ENCODE results near the gene USP1. TPM values are rescaled to one million over a fixed set of nuclear protein-coding genes. Genes with fewer than 3 reads are reported as not detected.

Gene USP1
- total RNA-seq, 1 donor from 2014 or later = 43.2 TPM

DNA sequence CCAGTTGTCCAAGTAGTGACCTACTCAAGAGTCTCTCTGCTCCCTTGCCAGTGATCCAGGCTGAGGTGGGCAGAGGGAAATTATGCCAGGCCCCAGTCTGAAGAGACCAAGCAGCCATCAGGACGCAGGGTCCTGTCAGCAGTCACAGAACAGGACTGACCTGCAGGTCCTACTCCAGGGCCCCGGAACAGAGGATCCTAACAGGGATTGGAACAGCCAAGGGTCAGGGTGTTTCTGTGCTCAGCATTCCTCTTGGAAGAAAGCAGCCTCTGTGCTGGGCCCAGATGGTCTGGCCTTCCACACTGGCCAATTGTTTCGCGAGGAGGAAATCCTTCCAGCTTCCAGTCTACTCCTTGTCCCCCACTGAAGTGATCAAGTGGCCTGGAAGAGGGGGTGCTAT is 41.6 kb upstream of the USP1 start:
- TF ChIP-seq, protein P1, sequence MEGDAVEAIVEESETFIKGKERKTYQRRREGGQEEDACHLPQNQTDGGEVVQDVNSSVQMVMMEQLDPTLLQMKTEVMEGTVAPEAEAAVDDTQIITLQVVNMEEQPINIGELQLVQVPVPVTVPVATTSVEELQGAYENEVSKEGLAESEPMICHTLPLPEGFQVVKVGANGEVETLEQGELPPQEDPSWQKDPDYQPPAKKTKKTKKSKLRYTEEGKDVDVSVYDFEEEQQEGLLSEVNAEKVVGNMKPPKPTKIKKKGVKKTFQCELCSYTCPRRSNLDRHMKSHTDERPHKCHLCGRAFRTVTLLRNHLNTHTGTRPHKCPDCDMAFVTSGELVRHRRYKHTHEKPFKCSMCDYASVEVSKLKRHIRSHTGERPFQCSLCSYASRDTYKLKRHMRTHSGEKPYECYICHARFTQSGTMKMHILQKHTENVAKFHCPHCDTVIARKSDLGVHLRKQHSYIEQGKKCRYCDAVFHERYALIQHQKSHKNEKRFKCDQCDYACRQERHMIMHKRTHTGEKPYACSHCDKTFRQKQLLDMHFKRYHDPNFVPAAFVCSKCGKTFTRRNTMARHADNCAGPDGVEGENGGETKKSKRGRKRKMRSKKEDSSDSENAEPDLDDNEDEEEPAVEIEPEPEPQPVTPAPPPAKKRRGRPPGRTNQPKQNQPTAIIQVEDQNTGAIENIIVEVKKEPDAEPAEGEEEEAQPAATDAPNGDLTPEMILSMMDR (conservative IDR thresholded peaks at IDR 0.05; ENCODE audit: low read depth, low read length) = no peak
- no peak overlapping the region for H3K4me3 ChIP-seq (ENCODE audit: low read depth, low read length)
- DNase-seq (ENCODE audit: low read depth) = no peak

DNA sequence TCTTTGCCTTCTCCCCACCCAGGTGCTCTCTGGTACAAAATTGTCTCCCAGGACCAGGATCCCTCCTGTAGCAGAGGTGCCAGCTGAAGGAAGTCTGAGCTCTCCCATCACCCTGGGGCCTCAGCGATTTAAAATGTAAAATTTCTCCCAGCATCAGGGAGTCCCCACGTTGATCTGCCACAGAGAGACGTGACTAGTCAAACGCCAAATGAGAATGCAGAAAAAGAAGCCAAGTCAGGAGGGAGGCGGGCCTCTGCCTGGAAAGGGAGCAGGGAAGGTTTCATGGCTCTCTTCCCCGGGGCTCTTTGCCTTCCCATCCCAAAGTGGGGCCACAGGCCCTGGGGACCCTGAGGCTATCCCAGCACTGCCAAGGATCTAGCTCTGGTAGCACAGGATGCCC is 40.0 kb upstream of the USP1 start:
- H3K4me3 ChIP-seq (ENCODE audit: low read depth, low read length) = no peak overlapping the region
- DNase-seq (ENCODE audit: low read depth) = no peak
- TF ChIP-seq, protein P1 (conservative IDR thresholded peaks at IDR 0.05; ENCODE audit: low read depth, low read length) = no peak

DNA sequence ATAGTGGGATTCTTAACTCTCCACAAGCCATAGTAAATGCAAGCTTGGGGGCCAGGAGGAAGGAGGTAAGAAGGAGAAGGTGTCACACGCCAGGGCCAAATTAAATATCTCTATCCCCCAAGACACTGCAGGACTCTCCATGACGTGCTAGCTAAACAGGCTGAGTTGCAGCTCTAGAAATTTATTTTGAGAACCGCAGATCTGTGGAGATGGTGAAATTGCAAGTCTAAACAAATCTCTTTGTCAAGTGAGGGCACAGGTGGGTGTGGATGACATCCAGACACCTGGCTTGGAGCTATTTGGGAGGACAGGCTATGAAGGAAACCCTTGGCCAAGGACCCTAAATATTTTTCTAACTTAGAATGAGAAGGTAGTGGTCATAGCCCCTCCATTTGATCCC is 39.5 kb upstream of the USP1 start:
- H3K4me3 ChIP-seq (ENCODE audit: low read depth, low read length) = no peak overlapping the region
- no peak for DNase-seq (ENCODE audit: low read depth)
- TF ChIP-seq, protein P1 (conservative IDR thresholded peaks at IDR 0.05; ENCODE audit: low read depth, low read length) = no peak

DNA sequence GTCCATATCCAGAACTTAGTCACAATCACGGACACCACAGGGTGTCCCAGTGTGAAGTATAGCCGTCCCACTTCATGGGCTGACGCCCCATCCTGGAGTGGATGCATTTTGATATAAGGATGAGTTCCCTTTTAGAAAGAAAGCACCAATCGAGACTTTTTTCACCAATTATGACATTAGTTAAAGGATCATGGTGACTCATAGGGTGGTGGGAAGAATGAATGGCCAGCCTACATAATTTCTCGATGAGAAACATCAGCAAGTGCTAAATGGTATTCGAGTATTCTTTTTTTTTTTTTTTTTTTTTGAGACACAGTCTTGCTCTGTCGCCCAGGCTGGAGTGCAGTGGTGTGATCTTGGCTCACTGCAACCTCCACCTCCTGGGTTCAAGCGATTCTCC is 38.5 kb upstream of the USP1 start:
- TF ChIP-seq, protein P1 (conservative IDR thresholded peaks at IDR 0.05; ENCODE audit: low read depth, low read length) = no peak
- H3K4me3 ChIP-seq (ENCODE audit: low read depth, low read length) = no peak overlapping the region
- DNase-seq (ENCODE audit: low read depth) = no peak

DNA sequence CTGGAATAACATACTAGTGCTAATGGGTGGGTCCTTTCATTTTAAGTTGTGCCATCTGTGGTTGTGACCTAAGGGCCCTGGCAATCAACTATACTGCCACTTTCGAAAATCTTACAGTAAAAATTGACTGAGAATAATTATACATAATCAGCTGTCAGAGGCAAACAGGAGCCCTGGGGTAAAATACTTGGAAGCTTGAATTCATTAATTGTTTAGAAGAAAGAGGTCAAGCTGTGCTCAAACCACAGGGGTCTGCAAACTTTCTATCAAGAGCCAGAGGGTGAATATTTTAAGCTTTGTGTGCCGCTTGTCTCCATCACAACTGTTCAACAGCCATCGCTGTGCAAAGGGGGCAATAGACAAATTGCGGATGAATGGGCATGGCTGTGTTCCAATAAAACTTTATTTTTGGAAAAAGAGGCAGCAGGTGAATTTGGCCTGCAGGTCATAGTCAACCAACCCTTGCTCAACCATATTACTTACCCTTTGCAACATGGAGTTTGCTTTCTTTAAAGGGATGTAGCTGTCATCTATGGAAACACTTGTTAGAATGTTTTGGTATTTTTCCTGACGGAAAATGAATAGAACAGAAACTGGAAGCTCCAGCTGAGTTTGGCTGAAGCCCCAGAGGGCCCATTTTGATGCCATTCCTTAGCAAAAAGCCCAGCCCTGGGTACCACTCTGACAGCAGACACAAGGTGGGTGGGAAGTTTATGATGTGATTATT is 35.7 kb upstream of the USP1 start:
- TF ChIP-seq, protein P1 (conservative IDR thresholded peaks at IDR 0.05; ENCODE audit: low read depth, low read length) = no peak
- no peak overlapping the region for H3K4me3 ChIP-seq (ENCODE audit: low read depth, low read length)
- no peak for DNase-seq (ENCODE audit: low read depth)

DNA sequence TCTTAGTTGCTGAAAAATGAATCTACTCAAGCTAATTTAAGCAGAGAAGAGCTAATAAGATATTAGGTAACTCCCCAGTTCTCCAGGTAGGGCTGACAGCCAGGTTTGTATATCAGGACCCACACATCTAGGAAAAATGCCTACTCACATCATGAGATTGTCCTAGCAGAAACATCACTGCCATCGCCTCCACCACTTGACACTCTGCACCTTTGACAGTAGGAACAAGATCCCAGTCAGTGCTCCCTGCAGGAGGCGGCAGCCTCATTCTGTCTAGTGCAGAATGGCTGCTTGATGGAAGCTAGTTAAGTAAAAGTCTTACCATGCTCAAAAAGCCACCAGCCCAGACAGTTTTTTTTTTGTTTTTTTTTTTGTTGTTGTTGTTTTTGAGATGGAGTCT is 31.6 kb upstream of the USP1 start:
- no peak overlapping the region for H3K4me3 ChIP-seq (ENCODE audit: low read depth, low read length)
- DNase-seq (ENCODE audit: low read depth) = no peak
- TF ChIP-seq, protein P1 (conservative IDR thresholded peaks at IDR 0.05; ENCODE audit: low read depth, low read length) = no peak

DNA sequence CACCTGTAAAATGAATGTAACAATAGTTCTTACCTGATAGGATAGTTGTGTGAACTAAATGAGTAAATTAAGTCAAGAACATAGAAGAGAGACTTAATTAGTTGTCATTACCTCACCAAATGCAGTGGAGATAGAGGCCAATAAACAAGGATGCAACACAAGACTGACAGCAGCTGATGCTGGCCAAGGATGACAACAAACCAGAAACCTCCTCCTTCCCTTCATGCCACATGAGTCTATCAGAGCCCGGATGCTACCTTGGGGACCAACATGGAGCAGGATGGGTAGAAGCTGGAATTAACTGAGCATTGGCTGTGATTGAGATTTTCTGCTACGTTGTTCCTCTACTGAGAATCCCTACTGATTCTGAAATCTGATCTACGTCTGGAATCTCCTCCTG is 30.3 kb upstream of the USP1 start:
- no peak for DNase-seq (ENCODE audit: low read depth)
- TF ChIP-seq, protein P1 (conservative IDR thresholded peaks at IDR 0.05; ENCODE audit: low read depth, low read length) = no peak
- H3K4me3 ChIP-seq (ENCODE audit: low read depth, low read length) = no peak overlapping the region

Data from epithelial cell of proximal tubule (primary cell).